Adrenal gland (tissue), 5 donors: Measurements from ENCODE around the gene S100A2.

Experiments
- POLR2A ChIP-seq, 2 donors: fragments of 450-650 bp; IDR thresholded peaks; one replicate each; pipeline ENCODE4 v1.6.1; 2017; ENCODE audit warnings: antibody characterized with exemption in 2 of 2, mild to moderate bottlenecking in 2 of 2, moderate library complexity in 1 of 2
- TF ChIP-seq, protein P1 (sequence below), 6 experiments: fragments of 450-650 bp in 4 of 6; fragments of 200-600 bp in 2 of 6; sonication (generic) in 1 of 6; IDR thresholded peaks; 1 replicate in 5 of 6; 2 replicates in 1 of 6; pipeline versions ENCODE4 v1.5.1 to v1.8.0; 2016 to 2021; ENCODE audit warnings: antibody characterized with exemption in 6 of 6, mild to moderate bottlenecking in 2 of 6, moderate library complexity in 1 of 6
- donor health status: DM: no; HTN: no; CAD: no.

DNA sequence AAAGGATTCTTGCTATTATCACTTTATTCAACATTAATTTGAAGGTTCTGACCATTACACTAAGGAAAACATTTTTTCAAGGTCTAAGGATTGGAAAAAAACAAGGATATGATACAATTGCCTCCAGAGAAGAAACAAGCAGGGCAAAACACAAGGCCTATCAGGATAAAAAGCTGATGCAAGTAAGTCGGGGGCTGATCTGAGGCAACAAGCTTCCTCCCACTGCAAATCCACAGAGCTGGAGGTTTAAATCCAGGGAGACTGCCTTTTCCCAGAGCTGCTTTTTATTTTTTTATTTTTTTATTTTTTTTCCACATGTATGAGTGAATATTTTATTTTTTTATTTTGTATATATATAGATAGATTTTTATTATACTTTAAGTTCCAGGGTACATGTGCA lies 19.4 kb upstream of the S100A2 start:
- TF ChIP-seq, protein P1, sequence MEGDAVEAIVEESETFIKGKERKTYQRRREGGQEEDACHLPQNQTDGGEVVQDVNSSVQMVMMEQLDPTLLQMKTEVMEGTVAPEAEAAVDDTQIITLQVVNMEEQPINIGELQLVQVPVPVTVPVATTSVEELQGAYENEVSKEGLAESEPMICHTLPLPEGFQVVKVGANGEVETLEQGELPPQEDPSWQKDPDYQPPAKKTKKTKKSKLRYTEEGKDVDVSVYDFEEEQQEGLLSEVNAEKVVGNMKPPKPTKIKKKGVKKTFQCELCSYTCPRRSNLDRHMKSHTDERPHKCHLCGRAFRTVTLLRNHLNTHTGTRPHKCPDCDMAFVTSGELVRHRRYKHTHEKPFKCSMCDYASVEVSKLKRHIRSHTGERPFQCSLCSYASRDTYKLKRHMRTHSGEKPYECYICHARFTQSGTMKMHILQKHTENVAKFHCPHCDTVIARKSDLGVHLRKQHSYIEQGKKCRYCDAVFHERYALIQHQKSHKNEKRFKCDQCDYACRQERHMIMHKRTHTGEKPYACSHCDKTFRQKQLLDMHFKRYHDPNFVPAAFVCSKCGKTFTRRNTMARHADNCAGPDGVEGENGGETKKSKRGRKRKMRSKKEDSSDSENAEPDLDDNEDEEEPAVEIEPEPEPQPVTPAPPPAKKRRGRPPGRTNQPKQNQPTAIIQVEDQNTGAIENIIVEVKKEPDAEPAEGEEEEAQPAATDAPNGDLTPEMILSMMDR (IDR thresholded peaks at IDR 0.05) = no peak
- no peak for TF ChIP-seq POLR2A (IDR thresholded peaks at IDR 0.05)
